Hepatocyte (in vitro differentiated cells): ENCODE data around the gene ANKRD28. TPM values are rescaled to one million over a fixed set of nuclear protein-coding genes. Genes with fewer than 3 reads are reported as not detected.

ENCODE experiments used
- DNase-seq: peaks from one replicate; pipeline ENCODE4 v3.0.0-alpha.2; 2016; ENCODE audit warnings: low spot score
- H2AFZ ChIP-seq: fragments of 200-600 bp; sonication (generic); 2 replicates; pipeline ENCODE4 v1.6.0; 2016; ENCODE audit warnings: antibody characterized with exemption, mild to moderate bottlenecking
- H3K27ac ChIP-seq: fragments of 200-600 bp; sonication (generic); 2 replicates; pipeline ENCODE4 v1.5.1; 2016; ENCODE audit warnings: mild to moderate bottlenecking
- H3K27me3 ChIP-seq: fragments of 200-600 bp; sonication (generic); 2 replicates; pipeline ENCODE4 v1.6.1; 2016
- H3K36me3 ChIP-seq: fragments of 200-600 bp; sonication (generic); replicated peaks from 2 replicates; pipeline ENCODE4 v1.5.1; 2016; ENCODE audit warnings: low read depth; ENCODE audit not compliant: insufficient read depth
- H3K4me1 ChIP-seq: fragments of 200-600 bp; sonication (generic); 2 replicates; pipeline ENCODE4 v1.5.1; 2016; ENCODE audit warnings: mild to moderate bottlenecking, moderate library complexity; ENCODE audit not compliant: insufficient read depth
- H3K4me2 ChIP-seq: fragments of 200-600 bp; sonication (generic); 2 replicates; pipeline ENCODE4 v1.6.0; 2016
- H3K4me3 ChIP-seq: fragments of 200-600 bp; sonication (generic); 2 replicates; pipeline ENCODE4 v1.5.1; 2016; ENCODE audit warnings: mild to moderate bottlenecking
- H3K79me2 ChIP-seq: fragments of 200-600 bp; sonication (generic); 2 replicates; pipeline ENCODE4 v1.6.0; 2017; ENCODE audit warnings: mild to moderate bottlenecking
- H3K9me2 ChIP-seq: fragments of 200-600 bp; sonication (generic); replicated peaks from 2 replicates; pipeline ENCODE4 v1.6.0; 2017; ENCODE audit warnings: mild to moderate bottlenecking; ENCODE audit not compliant: insufficient read depth
- H3K9me3 ChIP-seq: fragments of 200-600 bp; sonication (generic); 2 replicates; pipeline ENCODE4 v1.5.1; 2016; ENCODE audit warnings: low read depth, mild to moderate bottlenecking
- H4K20me1 ChIP-seq: fragments of 200-600 bp; sonication (generic); 2 replicates; pipeline ENCODE4 v1.6.0; 2016; ENCODE audit warnings: mild to moderate bottlenecking; ENCODE audit not compliant: insufficient read depth, poor library complexity, severe bottlenecking
- CTCF ChIP-seq: fragments of 200-600 bp; sonication (generic); IDR thresholded peaks from 2 replicates; pipeline ENCODE4 v1.5.1; 2016; ENCODE audit warnings: antibody characterized with exemption, mild to moderate bottlenecking; ENCODE audit not compliant: poor library complexity
- EZH2 ChIP-seq: fragments of 200-600 bp; sonication (generic); IDR thresholded peaks from 2 replicates; pipeline ENCODE4 v1.6.1; 2016; ENCODE audit warnings: antibody characterized with exemption, mild to moderate bottlenecking, borderline replicate concordance
- EZH2phosphoT487 ChIP-seq: fragments of 200-600 bp; sonication (generic); IDR thresholded peaks from one replicate; pipeline ENCODE4 v1.6.1; 2018; ENCODE audit warnings: antibody characterized with exemption, mild to moderate bottlenecking, low read depth, moderate library complexity; ENCODE audit not compliant: unreplicated experiment, severe bottlenecking
- WGBS: methylation state at CpG from one replicate; pipeline ENCODE4 v1.1.6; 2016; ENCODE audit warnings: low lambda C conversion rate; ENCODE audit errors: missing lambda C conversion rate; 5-methylcytosine and 5-hydroxymethylcytosine counted together
- polyA plus RNA-seq: library from polyadenylated mRNA; unstranded; fragments of >200 nt; fragmentation: Nextera tagmentation; extraction: Ambion mirVana; gene quantifications from 2 replicates; pipeline ENCODE4 v1.2.1, GENCODE V29; 2016
- total RNA-seq: library from RNA; depleted of rRNA; stranded (reverse); fragments of >200 nt; gene quantifications from 2 replicates; pipeline ENCODE4 v1.2.3, GENCODE V29; 2014

Gene ANKRD28
- total and polyA plus RNA-seq, 2 experiments from 2014 or later, result 12.3 to 40.6 TPM

- no peak for DNase-seq
- Histone ChIP-seq H3K9me2 (no peaks in the 10 kb centered on the region), H3K27me3 (no peaks in the 10 kb centered on the region), H3K36me3 (no peaks in the 10 kb centered on the region), H3K4me3 (no peak overlapping the region), H3K79me2 (peaks cover 35% of the 10 kb centered on the region), H3K4me2 (no peak overlapping the region), H2AFZ (no peak overlapping the region), H3K9me3 (no peaks in the 10 kb centered on the region), H3K27ac (no peak overlapping the region), H3K4me1 (peaks cover 6% of the 10 kb centered on the region), H4K20me1 (no peaks in the 10 kb centered on the region)
- TF ChIP-seq EZH2 (no peak), CTCF (no peak), EZH2phosphoT487 (no peak)
- 77% methylated on average over 7 of the region's 7 CpGs for WGBS
Observed at GRCh38 chr3:15805756-15806266, 8.0 kb upstream of the ANKRD28 start.

- no peaks in the 10 kb centered on the region for H3K27me3 ChIP-seq
- DNase-seq, result no peak
- 63% methylated on average over 4 of the region's 4 CpGs for WGBS
- no peak for TF ChIP-seq EZH2phosphoT487
- no peak for TF ChIP-seq EZH2
- TF ChIP-seq CTCF, result no peak
- no peak overlapping the region for H3K4me2 ChIP-seq
- no peaks in the 10 kb centered on the region for H3K9me3 ChIP-seq
- H4K20me1 ChIP-seq, result no peaks in the 10 kb centered on the region
- peaks cover 35% of the 10 kb centered on the region for H3K79me2 ChIP-seq
- H2AFZ ChIP-seq, result no peak overlapping the region
- H3K9me2 ChIP-seq, result no peaks in the 10 kb centered on the region
- no peak overlapping the region for H3K4me3 ChIP-seq
- H3K4me1 ChIP-seq, result peaks cover 6% of the 10 kb centered on the region
- peak overlapping the region; percentile 23 for H3K27ac ChIP-seq
- no peaks in the 10 kb centered on the region for H3K36me3 ChIP-seq
Observed at GRCh38 chr3:15804553-15805095, 6.8 kb upstream of the ANKRD28 start.

GRCh38 chr3:15803921-15804320 is 6.1 kb upstream of the ANKRD28 start:
- Histone ChIP-seq H3K9me2 (no peaks in the 10 kb centered on the region), H3K4me2 (no peak overlapping the region), H3K79me2 (peaks cover 37% of the 10 kb centered on the region), H3K36me3 (no peaks in the 10 kb centered on the region), H3K27me3 (no peaks in the 10 kb centered on the region), H2AFZ (no peak overlapping the region), H3K9me3 (no peaks in the 10 kb centered on the region), H4K20me1 (no peaks in the 10 kb centered on the region), H3K4me1 (peaks cover 7% of the 10 kb centered on the region), H3K27ac (no peak overlapping the region), H3K4me3 (no peak overlapping the region)
- WGBS, result 69% methylated on average over 2 of the region's 2 CpGs
- DNase-seq, result no peak
- TF ChIP-seq EZH2phosphoT487, result no peak
- TF ChIP-seq CTCF, result no peak
- no peak for TF ChIP-seq EZH2

- Histone ChIP-seq H3K79me2 (peaks cover 40% of the 10 kb centered on the region), H3K4me2 (no peak overlapping the region), H3K4me1 (peaks cover 15% of the 10 kb centered on the region), H3K4me3 (no peak overlapping the region), H3K9me2 (no peaks in the 10 kb centered on the region), H3K36me3 (no peaks in the 10 kb centered on the region), H3K27ac (no peak overlapping the region), H4K20me1 (no peaks in the 10 kb centered on the region), H2AFZ (no peak overlapping the region), H3K9me3 (no peaks in the 10 kb centered on the region), H3K27me3 (no peaks in the 10 kb centered on the region)
- TF ChIP-seq CTCF (no peak), EZH2phosphoT487 (no peak), EZH2 (no peak)
- WGBS, result 86% methylated on average over 3 of the region's 3 CpGs
- no peak for DNase-seq
Observed at GRCh38 chr3:15801298-15801697, 3.5 kb upstream of the ANKRD28 start.
